Ovary (tissue), 10 donors: ENCODE data around the gene ZNF680. TPM values are rescaled to one million over a fixed set of nuclear protein-coding genes. Genes with fewer than 3 reads are reported as not detected.

Experiments
- DNase-seq, 5 donors: peaks; one replicate each; pipeline ENCODE4 v3.0.0-alpha.2; 2019 to 2020
- H3K27ac ChIP-seq, 2 donors: fragments of 200-600 bp; one replicate each; pipeline versions ENCODE4 v1.5.1 to v1.8.0; 2019 to 2022
- H3K27me3 ChIP-seq: fragments of 200-600 bp; one replicate; pipeline ENCODE4 v1.8.0; 2022
- H3K36me3 ChIP-seq: fragments of 200-600 bp; sonication (generic); one replicate; pipeline ENCODE4 v1.5.1; 2019
- H3K4me1 ChIP-seq: one replicate; pipeline ENCODE4 v1.8.1; 2013; ENCODE audit warnings: mild to moderate bottlenecking, moderate library complexity; ENCODE audit not compliant: insufficient read depth
- H3K4me3 ChIP-seq: fragments of 200-600 bp; sonication (generic); one replicate; pipeline ENCODE4 v1.5.1; 2017
- H3K9me3 ChIP-seq, 2 donors: fragments of 200-600 bp in 1 of 2; sonication (generic) in 1 of 2; one replicate each; pipeline versions ENCODE4 v1.5.1 to v1.8.1; 2013 to 2019; ENCODE audit warnings: mild to moderate bottlenecking in 1 of 2, moderate library complexity in 1 of 2
- EP300 ChIP-seq: sonication (generic); formaldehyde crosslinking; IDR thresholded peaks from one replicate; pipeline ENCODE4 v1.6.1; 2017; ENCODE audit warnings: antibody characterized with exemption
- POLR2A ChIP-seq: fragments of 450-650 bp; IDR thresholded peaks from one replicate; pipeline ENCODE4 v1.6.1; 2017; ENCODE audit warnings: antibody characterized with exemption, mild to moderate bottlenecking, moderate library complexity
- WGBS, 3 donors: extraction: QIAGEN DNeasy Blood & Tissue Kit in 1 of 3; methylation state at CpG; one replicate each; pipeline versions ENCODE4 v1.1.5 to v1.1.7; 2013 to 2017; 5-methylcytosine and 5-hydroxymethylcytosine counted together
- intact Hi-C, 4 donors: fragments of 100-400 bp; cut with DNase I; formaldehyde crosslinking; loops; one replicate each; pipeline versions ENCODE4 v1.11.0 to v1.15.1; 2022 to 2023
- long read RNA-seq, 3 donors: library from polyadenylated mRNA in 2 of 3; unstranded in 2 of 3; transcript quantifications; one replicate each; pipeline ENCODE4 v2.0.0 and lab custom pipeline, GENCODE V29; 2021 to 2026
- polyA plus RNA-seq, 2 donors: library from polyadenylated mRNA; stranded (reverse); fragments of 200-250 nt in 1 of 2; fragments of 350-450 nt in 1 of 2; fragmentation: Illumina TruSeq in 1 of 2; extraction: RNeasy Lipid Tissue Mini Kit (QIAGEN cat#74804) in 1 of 2; gene quantifications; one replicate each; pipeline ENCODE4 v1.2.3, GENCODE V29; 2013 to 2014
- total RNA-seq, 7 donors: library from RNA; depleted of rRNA in 2 of 7; stranded (reverse); fragments of >200 nt in 2 of 7; fragmentation: NEBNext Ultra II Directional in 3 of 7; extraction: Animal tissue kit (Norgen Biotek cat#: 25700) in 3 of 7; gene quantifications; one replicate each; pipeline versions ENCODE4 v1.1.0 to v1.2.4, GENCODE V29; 2016 to 2023
- TF ChIP-seq, protein P1 (sequence below), 3 donors: fragments of 450-650 bp in 2 of 3; fragments of 200-600 bp in 1 of 3; IDR thresholded peaks; one replicate each; pipeline versions ENCODE4 v1.5.1 to v1.8.0; 2016 to 2022; ENCODE audit warnings: antibody characterized with exemption in 3 of 3, mild to moderate bottlenecking in 1 of 3
- donor health status: DM: no; HTN: no; CAD: no; lungs with moderate emphysema.
- donor health status: DM: no; HTN: no; CAD: no.
- donor health status: Bipolar disorder and iron deficiency.
- donor health status: DM: yes; HTN: yes; CAD: no.
- donor health status: DM: no; HTN: no; CAD: no.
- donor health status: DM: yes; HTN: yes; CAD: no.

The ZNF680 gene
- total RNA-seq: 10 to 100 TPM; 16.5 to 34.1 (median 25.3) TPM
- polyA plus RNA-seq: 10 to 100 TPM; 10.0 to 11.1 TPM
- long read RNA-seq, donor 1, partial matches to known transcripts: 0 of 15 reads
- long read RNA-seq, donor 1, other reads (novel, unspliced or antisense): 5 of 15 reads
- long read RNA-seq, donor 2, transcript ZNF680-201 (4 exons, 3,022 nt): major isoform, 7 of 41 reads
- long read RNA-seq, donor 2, partial matches to known transcripts: 28 of 41 reads
- long read RNA-seq, donor 2, other reads (novel, unspliced or antisense): 5 of 41 reads
- long read RNA-seq, donor 3, transcript ZNF680-205 (3 exons, 769 nt): minor isoform, 5 of 56 reads
- long read RNA-seq, donor 3, transcript ZNF680-201 (4 exons, 3,022 nt): major isoform, 24 of 56 reads
- long read RNA-seq, donor 3, partial matches to known transcripts: 22 of 56 reads
- long read RNA-seq, donor 3, other reads (novel, unspliced or antisense): 4 of 56 reads

DNA sequence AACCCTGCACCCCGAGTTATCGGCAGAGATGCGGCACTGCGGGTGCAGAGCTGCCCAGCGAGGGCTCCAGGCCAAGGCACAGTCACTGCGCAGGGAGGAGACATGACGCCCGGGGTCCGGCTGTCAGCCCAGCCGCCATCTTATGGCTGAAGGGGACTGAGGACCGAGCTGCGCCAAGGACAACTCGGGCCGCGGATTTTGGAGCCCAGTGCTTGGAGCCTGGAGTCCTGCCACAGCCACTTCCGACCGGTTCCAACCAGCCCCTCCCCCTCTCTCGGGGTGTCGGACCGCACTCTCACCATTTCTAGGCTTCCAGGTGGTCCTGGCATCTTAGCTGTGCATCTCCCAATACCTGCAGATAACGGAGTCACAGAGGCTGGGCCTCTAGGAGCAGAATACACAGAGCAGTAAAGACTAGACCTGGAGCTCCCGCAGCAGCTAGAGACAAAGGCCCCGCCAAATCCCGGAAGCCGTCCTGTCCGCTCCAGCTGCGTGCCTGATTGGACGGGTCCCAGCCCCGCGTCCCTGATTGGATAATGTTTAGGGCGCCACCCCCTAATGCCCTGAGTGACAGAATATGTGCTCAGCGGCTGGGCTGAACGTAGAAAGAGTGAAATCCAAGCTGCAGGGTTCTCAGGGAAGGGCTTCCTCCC lies at the start of gene ZNF680:
Gene ZNF680, minus strand, starts transcription at position 446 of the 653 bp plus-strand sequence. Its CDS starts 117 bp downstream, at position 329.
- peaks cover 18% of the 10 kb centered on the region for H3K4me1 ChIP-seq
- H3K27me3 ChIP-seq: no peaks in the 10 kb centered on the region
- peak; percentile 95 to 97 (median 96) for DNase-seq
- intact Hi-C loops: no loop called here
- H3K27ac ChIP-seq: peak within 1 kb of the TSS; percentile 19 to 79
- TF ChIP-seq EP300 (no peak), POLR2A (peak; percentile 70)
- TF ChIP-seq, protein P1, sequence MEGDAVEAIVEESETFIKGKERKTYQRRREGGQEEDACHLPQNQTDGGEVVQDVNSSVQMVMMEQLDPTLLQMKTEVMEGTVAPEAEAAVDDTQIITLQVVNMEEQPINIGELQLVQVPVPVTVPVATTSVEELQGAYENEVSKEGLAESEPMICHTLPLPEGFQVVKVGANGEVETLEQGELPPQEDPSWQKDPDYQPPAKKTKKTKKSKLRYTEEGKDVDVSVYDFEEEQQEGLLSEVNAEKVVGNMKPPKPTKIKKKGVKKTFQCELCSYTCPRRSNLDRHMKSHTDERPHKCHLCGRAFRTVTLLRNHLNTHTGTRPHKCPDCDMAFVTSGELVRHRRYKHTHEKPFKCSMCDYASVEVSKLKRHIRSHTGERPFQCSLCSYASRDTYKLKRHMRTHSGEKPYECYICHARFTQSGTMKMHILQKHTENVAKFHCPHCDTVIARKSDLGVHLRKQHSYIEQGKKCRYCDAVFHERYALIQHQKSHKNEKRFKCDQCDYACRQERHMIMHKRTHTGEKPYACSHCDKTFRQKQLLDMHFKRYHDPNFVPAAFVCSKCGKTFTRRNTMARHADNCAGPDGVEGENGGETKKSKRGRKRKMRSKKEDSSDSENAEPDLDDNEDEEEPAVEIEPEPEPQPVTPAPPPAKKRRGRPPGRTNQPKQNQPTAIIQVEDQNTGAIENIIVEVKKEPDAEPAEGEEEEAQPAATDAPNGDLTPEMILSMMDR (IDR thresholded peaks at IDR 0.05): no peak
- H3K4me3 ChIP-seq: peak within 1 kb of the TSS; percentile 58
- no peaks in the 10 kb centered on the region for H3K9me3 ChIP-seq
- 0% methylated on average over 33 of the region's 33 CpGs for WGBS, 3 donors
- H3K36me3 ChIP-seq: no peaks in the 10 kb centered on the region

DNA sequence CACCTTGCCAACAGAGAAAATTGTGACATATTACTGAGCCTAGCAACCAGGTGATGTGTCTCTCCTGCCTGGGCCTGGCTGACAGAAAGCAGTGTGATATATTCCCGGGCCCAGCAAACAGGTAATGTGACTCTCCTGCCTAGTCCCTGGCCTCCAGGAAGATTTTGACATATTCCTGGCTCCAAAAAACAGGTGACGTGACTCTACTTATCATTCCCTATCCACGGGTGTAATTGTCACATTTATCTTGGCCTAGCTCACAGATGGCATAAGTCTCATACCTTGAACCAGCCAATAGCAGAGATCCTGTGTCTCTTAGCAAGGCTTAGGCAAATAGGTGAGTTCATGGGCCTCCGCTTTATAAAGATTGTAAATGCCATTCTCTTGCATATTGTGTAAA lies 49.6 kb upstream of the ZNF680 start:
- intact Hi-C loops: no loop called here
- Histone ChIP-seq H3K27me3 (no peaks in the 10 kb centered on the region), H3K9me3 (no peaks in the 10 kb centered on the region), H3K36me3 (no peaks in the 10 kb centered on the region), H3K27ac (no peak overlapping the region), H3K4me1 (no peaks in the 10 kb centered on the region), H3K4me3 (no peak overlapping the region)
- DNase-seq: no peak
- WGBS, 3 donors: 64 to 88% (median 85%) methylated on average over 4 of the region's 4 CpGs
- TF ChIP-seq, protein P1 (IDR thresholded peaks at IDR 0.05): no peak
- no peak for TF ChIP-seq POLR2A
- no peak for TF ChIP-seq EP300

DNA sequence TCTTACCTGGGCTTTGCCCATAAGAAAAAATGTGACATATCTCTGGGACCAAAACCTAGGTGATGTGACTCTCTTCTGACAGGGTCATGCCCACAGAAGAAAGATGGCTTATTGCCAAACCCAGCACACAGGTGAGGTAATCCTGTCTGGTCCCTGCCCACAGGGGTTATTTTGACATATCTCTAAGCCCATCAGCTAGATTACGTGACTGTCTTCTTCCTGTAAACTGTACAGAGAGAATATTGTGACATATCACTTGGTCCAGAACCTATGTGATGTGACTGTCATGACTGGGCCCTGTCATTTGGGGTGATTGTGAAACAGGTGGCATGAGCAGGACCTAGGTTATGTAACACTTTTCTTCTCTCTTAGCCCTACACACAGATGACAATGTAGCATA lies 48.8 kb upstream of the ZNF680 start:
- Histone ChIP-seq H3K4me1 (no peaks in the 10 kb centered on the region), H3K4me3 (no peak overlapping the region), H3K9me3 (no peaks in the 10 kb centered on the region), H3K27ac (no peak overlapping the region), H3K27me3 (no peaks in the 10 kb centered on the region), H3K36me3 (no peaks in the 10 kb centered on the region)
- intact Hi-C loops: no loop called here
- no peak for DNase-seq
- 83 to 98% (median 86%) methylated on average over 1 of the region's 1 CpG for WGBS, 3 donors
- no peak for TF ChIP-seq EP300
- TF ChIP-seq, protein P1 (IDR thresholded peaks at IDR 0.05): no peak

DNA sequence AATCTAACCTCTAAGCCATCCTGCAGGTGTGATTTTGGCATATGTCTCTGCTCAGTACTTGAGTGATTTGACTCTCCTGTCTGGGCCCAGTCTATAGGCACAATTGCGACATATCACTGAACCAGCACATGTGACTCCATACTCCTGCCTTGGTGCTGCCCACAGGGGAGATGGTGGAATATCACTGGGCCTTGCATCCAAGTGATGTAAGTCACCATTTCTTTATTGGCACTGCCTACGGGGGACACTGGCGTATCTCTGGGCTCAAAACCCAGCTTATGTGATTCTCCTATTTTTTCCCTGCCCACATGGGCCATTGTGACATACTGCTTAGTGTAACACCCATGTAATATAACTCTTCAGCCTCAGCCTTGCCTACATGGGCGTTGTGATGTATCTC lies 48.1 kb upstream of the ZNF680 start:
- Histone ChIP-seq H3K4me3 (no peak overlapping the region), H3K27me3 (no peaks in the 10 kb centered on the region), H3K27ac (no peak overlapping the region), H3K9me3 (no peaks in the 10 kb centered on the region), H3K36me3 (no peaks in the 10 kb centered on the region), H3K4me1 (no peaks in the 10 kb centered on the region)
- intact Hi-C loops: no loop called here
- TF ChIP-seq EP300: no peak
- TF ChIP-seq, protein P1 (IDR thresholded peaks at IDR 0.05): no peak
- TF ChIP-seq POLR2A: no peak
- no peak for DNase-seq
- WGBS, 3 donors: 91 to 94% (median 93%) methylated on average over 4 of the region's 4 CpGs
